22Rv1 (cell line): ENCODE results near the gene ABCG8.

ENCODE experiments used
- CTCF ChIP-seq: fragments of 450-650 bp; IDR thresholded peaks from 2 replicates; pipeline ENCODE4 v1.5.1; 2017; ENCODE audit warnings: mild to moderate bottlenecking
- ZFX ChIP-seq: fragments of 450-650 bp; IDR thresholded peaks from 2 replicates; pipeline ENCODE4 v1.6.1; 2017; ENCODE audit warnings: antibody characterized with exemption, borderline replicate concordance

- TF ChIP-seq CTCF: no peak
- TF ChIP-seq ZFX: no peak
Measured at GRCh38 chr2:43882312-43882711, 43.5 kb downstream of the ABCG8 start.
